ENCODE data around the gene FHL2. TPM values are rescaled to one million over a fixed set of nuclear protein-coding genes. Genes with fewer than 3 reads are reported as not detected.

Gene FHL2
- total RNA-seq, 1 donor from 2014 or later = 0.16 TPM

- H3K4me1 Mint-ChIP-seq = no peaks in the 10 kb centered on the region
- DNase-seq = no peak
- ChIA-PET CTCF (no interaction called here), POLR2A (no interaction called here)
- no peak overlapping the region for H3K4me3 Mint-ChIP-seq
- ATAC-seq (ENCODE audit: low read depth) = no peak
- no peak for TF ChIP-seq CTCF (IDR thresholded peaks at IDR 0.05)
- H3K27me3 Mint-ChIP-seq = no peaks in the 10 kb centered on the region
- peaks cover 32% of the 10 kb centered on the region for H3K36me3 Mint-ChIP-seq (ENCODE audit: low read depth)
- peaks cover under 1% of the 10 kb centered on the region for H3K9me3 Mint-ChIP-seq
- intact Hi-C loops (cut with micrococcal nuclease) = no loop called here
- H3K27ac Mint-ChIP-seq = no peak overlapping the region
Observed at GRCh38 chr2:105362862-105363591, 35.8 kb downstream of the FHL2 start.

- POLR2A ChIA-PET = no interaction called here
- ATAC-seq (ENCODE audit: low read depth) = no peak
Observed at GRCh38 chr2:105361102-105361889, 37.6 kb downstream of the FHL2 start.

GRCh38 chr2:105358593-105358992, 40.3 kb downstream of the FHL2 start:
- ChIA-PET CTCF (no interaction called here), POLR2A (no interaction called here)
- Mint-ChIP-seq H3K36me3 (ENCODE audit: low read depth) (peaks cover 66% of the 10 kb centered on the region), H3K27me3 (no peaks in the 10 kb centered on the region), H3K4me3 (no peak overlapping the region), H3K27ac (no peak overlapping the region), H3K4me1 (no peaks in the 10 kb centered on the region), H3K9me3 (peaks cover 10% of the 10 kb centered on the region)
- no peak for TF ChIP-seq CTCF (IDR thresholded peaks at IDR 0.05)
- no peak for ATAC-seq (ENCODE audit: low read depth)
- DNase-seq = no peak
- intact Hi-C loops (cut with micrococcal nuclease) = no loop called here

More at GRCh38 chr2:105361102-105361889, 37.6 kb downstream of the FHL2 start:
- Mint-ChIP-seq H3K27me3 (no peaks in the 10 kb centered on the region), H3K27ac (no peak overlapping the region), H3K4me1 (no peaks in the 10 kb centered on the region), H3K36me3 (ENCODE audit: low read depth) (peaks cover 47% of the 10 kb centered on the region), H3K9me3 (peaks cover 7% of the 10 kb centered on the region), H3K4me3 (no peak overlapping the region)
- no peak for TF ChIP-seq CTCF (IDR thresholded peaks at IDR 0.05)
- CTCF ChIA-PET = no interaction called here
- no peak for DNase-seq
- intact Hi-C loops (cut with micrococcal nuclease) = no loop called here

GRCh38 chr2:105357122-105357521, 41.7 kb downstream of the FHL2 start:
- CTCF ChIA-PET = no interaction called here

More at GRCh38 chr2:105357122-105357521, 41.7 kb downstream of the FHL2 start:
- Mint-ChIP-seq H3K4me3 (no peak overlapping the region), H3K9me3 (peaks cover 10% of the 10 kb centered on the region), H3K27me3 (no peaks in the 10 kb centered on the region), H3K36me3 (ENCODE audit: low read depth) (peaks cover 78% of the 10 kb centered on the region), H3K4me1 (no peaks in the 10 kb centered on the region), H3K27ac (no peak overlapping the region)
- intact Hi-C loops (cut with micrococcal nuclease) = no loop called here
- no peak for ATAC-seq (ENCODE audit: low read depth)
- POLR2A ChIA-PET = no interaction called here
- no peak for DNase-seq
- TF ChIP-seq CTCF (IDR thresholded peaks at IDR 0.05) = no peak
